Liver (tissue), 9 donors: ENCODE results near the gene NDUFA5. TPM values are rescaled to one million over a fixed set of nuclear protein-coding genes. Genes with fewer than 3 reads are reported as not detected.
"Not testable (repeated sequence)": the region's sequence is repeated elsewhere in the genome, so short reads cannot be mapped to it uniquely, and the experiment has no call there.

Experiments
- DNase-seq: peaks from one replicate; pipeline ENCODE4 v3.0.0-alpha.2; 2017; ENCODE audit warnings: low spot score
- H3K27ac ChIP-seq, 2 donors: one replicate each; pipeline ENCODE4 v1.7.0; 2013; ENCODE audit warnings: inconsistent platforms in 2 of 2, low read length in 2 of 2, control low read depth in 1 of 2, low read depth in 1 of 2, mild to moderate bottlenecking in 1 of 2
- H3K27me3 ChIP-seq, 4 donors: one replicate each; pipeline versions ENCODE4 v1.6.1 to v1.7.0; 2013; ENCODE audit warnings: low read length in 3 of 4, inconsistent platforms in 1 of 4, mild to moderate bottlenecking in 1 of 4, moderate library complexity in 1 of 4; ENCODE audit not compliant: control insufficient read depth in 4 of 4, insufficient read depth in 4 of 4
- H3K36me3 ChIP-seq, 4 donors: one replicate each; pipeline versions ENCODE4 v1.6.1 to v1.7.0; 2013; ENCODE audit warnings: low read length in 3 of 4, mild to moderate bottlenecking in 3 of 4, low read depth in 1 of 4, moderate library complexity in 1 of 4; ENCODE audit not compliant: control insufficient read depth in 4 of 4, insufficient read depth in 3 of 4
- H3K4me1 ChIP-seq, 4 donors: one replicate each; pipeline versions ENCODE4 v1.6.1 to v1.7.0; 2013; ENCODE audit warnings: low read length in 3 of 4, mild to moderate bottlenecking in 3 of 4, moderate library complexity in 1 of 4; ENCODE audit not compliant: control insufficient read depth in 4 of 4, insufficient read depth in 4 of 4
- H3K4me3 ChIP-seq, 3 donors: one replicate each; pipeline versions ENCODE4 v1.6.1 to v1.7.0; 2013; ENCODE audit warnings: low read length in 3 of 3, control low read depth in 1 of 3, low read depth in 1 of 3, mild to moderate bottlenecking in 1 of 3
- H3K9ac ChIP-seq, 2 donors: one replicate each; pipeline ENCODE4 v1.7.0; 2013; ENCODE audit warnings: low read length in 2 of 2, mild to moderate bottlenecking in 2 of 2, moderate library complexity in 2 of 2, control low read depth in 1 of 2, low read depth in 1 of 2
- H3K9me3 ChIP-seq, 4 donors: one replicate each; pipeline versions ENCODE4 v1.6.1 to v1.7.0; 2013; ENCODE audit warnings: low read length in 3 of 4; ENCODE audit not compliant: control insufficient read depth in 4 of 4
- ATF3 ChIP-seq: IDR thresholded peaks from 2 replicates; pipeline ENCODE4 v1.6.1; 2016; ENCODE audit warnings: antibody characterized with exemption
- CTCF ChIP-seq: fragments of 150-350 bp; IDR thresholded peaks from 2 replicates; pipeline ENCODE4 v1.5.1; 2017; ENCODE audit warnings: improper control_type of control experiment, low read depth, low read length; ENCODE audit not compliant: missing input control
- EGR1 ChIP-seq, 2 donors: IDR thresholded peaks; 2 replicates each; pipeline ENCODE4 v1.6.1; 2016 to 2018; ENCODE audit warnings: antibody characterized with exemption in 2 of 2, low read depth in 2 of 2
- FOXA1 ChIP-seq: IDR thresholded peaks from 2 replicates; pipeline ENCODE4 v1.6.1; 2016; ENCODE audit warnings: antibody characterized with exemption
- FOXA2 ChIP-seq: IDR thresholded peaks from 2 replicates; pipeline ENCODE4 v1.6.1; 2016; ENCODE audit warnings: antibody characterized with exemption
- GABPA ChIP-seq, 2 donors: IDR thresholded peaks in 1 of 2; conservative IDR thresholded peaks in 1 of 2; 2 replicates each; pipeline ENCODE4 v1.6.1; 2016; ENCODE audit warnings: antibody characterized with exemption in 2 of 2, mild to moderate bottlenecking in 1 of 2, moderate library complexity in 1 of 2
- HNF4G ChIP-seq: IDR thresholded peaks from 2 replicates; pipeline ENCODE4 v1.6.1; 2016; ENCODE audit warnings: antibody characterized with exemption
- JUND ChIP-seq, 2 donors: IDR thresholded peaks; 2 replicates each; pipeline ENCODE4 v1.6.1; 2016; ENCODE audit warnings: antibody characterized with exemption in 2 of 2
- NR2F2 ChIP-seq: IDR thresholded peaks from 2 replicates; pipeline ENCODE4 v1.6.1; 2016; ENCODE audit warnings: antibody characterized with exemption
- RAD21 ChIP-seq, 2 donors: IDR thresholded peaks; 2 replicates each; pipeline ENCODE4 v1.6.1; 2016; ENCODE audit warnings: antibody characterized with exemption in 2 of 2, mild to moderate bottlenecking in 2 of 2
- RXRA ChIP-seq, 2 donors: IDR thresholded peaks; 2 replicates each; pipeline ENCODE4 v1.6.1; 2017 to 2018; ENCODE audit warnings: antibody characterized with exemption in 2 of 2, mild to moderate bottlenecking in 1 of 2
- SP1 ChIP-seq: IDR thresholded peaks from 2 replicates; pipeline ENCODE4 v1.6.1; 2018; ENCODE audit warnings: antibody characterized with exemption, mild to moderate bottlenecking
- TAF1 ChIP-seq: conservative IDR thresholded peaks from 2 replicates; pipeline ENCODE4 v1.6.1; 2016; ENCODE audit warnings: antibody characterized with exemption, mild to moderate bottlenecking
- YY1 ChIP-seq: IDR thresholded peaks from 2 replicates; pipeline ENCODE4 v1.6.1; 2016; ENCODE audit warnings: antibody characterized with exemption, mild to moderate bottlenecking
- WGBS: extraction: QIAGEN DNeasy Blood & Tissue Kit; methylation state at CpG from one replicate; pipeline ENCODE4 v1.1.7; 2013; 5-methylcytosine and 5-hydroxymethylcytosine counted together
- polyA plus RNA-seq, 2 donors: library from polyadenylated mRNA; stranded (reverse) in 1 of 2; unstranded in 1 of 2; fragments of 200-250 nt in 1 of 2; fragments of >200 nt in 1 of 2; fragmentation: Nextera tagmentation in 1 of 2; extraction: Ambion mirVana in 1 of 2; gene quantifications; one replicate each; pipeline versions ENCODE4 v1.2.1 to v1.2.3, GENCODE V29; 2013 to 2015
- total RNA-seq, 2 donors: library from RNA; depleted of rRNA; stranded (reverse); fragments of >200 nt; gene quantifications; one replicate each; pipeline ENCODE4 v1.2.3, GENCODE V29; 2014
- TF ChIP-seq, protein P1 (sequence below): IDR thresholded peaks from 2 replicates; pipeline ENCODE4 v1.6.1; 2016; ENCODE audit warnings: antibody characterized with exemption, mild to moderate bottlenecking
- TF ChIP-seq, protein P2 (sequence below): IDR thresholded peaks from 2 replicates; pipeline ENCODE4 v1.6.1; 2016; ENCODE audit warnings: antibody characterized with exemption
- donor health status: healthy.
- donor health status: healthy.
- donor health status: healthy.
- donor health status: healthy.
- donor health status: healthy.

NDUFA5 gene
- total and polyA plus RNA-seq, 4 donors = 27.4 to 102 (median 34.4) TPM

DNA sequence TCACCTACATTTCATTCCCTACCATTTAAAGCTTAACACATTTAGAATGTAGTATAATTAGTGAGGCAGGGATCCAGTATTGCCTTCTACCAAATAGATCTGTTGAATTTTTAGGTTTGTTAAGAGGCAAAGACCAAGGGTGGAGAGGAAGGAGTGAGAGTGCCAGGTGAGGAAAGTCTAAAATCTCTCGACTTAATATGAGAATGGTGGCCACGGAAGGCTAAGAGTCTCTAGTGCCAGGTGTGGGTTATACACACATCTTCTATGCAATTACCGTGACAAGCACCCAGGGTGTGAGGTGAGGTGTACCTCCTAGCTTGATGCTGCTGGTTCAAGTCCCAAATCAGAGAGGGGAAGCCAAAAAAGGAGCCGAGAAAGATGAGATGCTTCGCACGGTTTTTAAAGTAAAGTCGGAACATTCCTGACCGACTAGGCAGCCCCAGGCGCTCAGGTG, 23.7 kb downstream of the NDUFA5 start:
- H3K27ac ChIP-seq = peak overlapping the region in 1 of 2 donors; percentile 89
- H3K9ac ChIP-seq = peak overlapping the region in 1 of 2 donors; percentile 53
- H3K4me3 ChIP-seq = peak overlapping the region; percentile 52 to 86 (median 68)
- WGBS = 3% methylated on average over 9 of the region's 9 CpGs
- H3K36me3 ChIP-seq = no peaks in the 10 kb centered on the region
- H3K9me3 ChIP-seq = no peaks in the 10 kb centered on the region
- TF ChIP-seq CTCF = no peak
- TF ChIP-seq TAF1 = no peak
- TF ChIP-seq YY1 = no peak
- TF ChIP-seq EGR1 (IDR thresholded peaks at IDR 0.05; ENCODE audit: low read depth in 2 of 2) = no peak
- no peak for TF ChIP-seq ATF3
- TF ChIP-seq, protein P1, sequence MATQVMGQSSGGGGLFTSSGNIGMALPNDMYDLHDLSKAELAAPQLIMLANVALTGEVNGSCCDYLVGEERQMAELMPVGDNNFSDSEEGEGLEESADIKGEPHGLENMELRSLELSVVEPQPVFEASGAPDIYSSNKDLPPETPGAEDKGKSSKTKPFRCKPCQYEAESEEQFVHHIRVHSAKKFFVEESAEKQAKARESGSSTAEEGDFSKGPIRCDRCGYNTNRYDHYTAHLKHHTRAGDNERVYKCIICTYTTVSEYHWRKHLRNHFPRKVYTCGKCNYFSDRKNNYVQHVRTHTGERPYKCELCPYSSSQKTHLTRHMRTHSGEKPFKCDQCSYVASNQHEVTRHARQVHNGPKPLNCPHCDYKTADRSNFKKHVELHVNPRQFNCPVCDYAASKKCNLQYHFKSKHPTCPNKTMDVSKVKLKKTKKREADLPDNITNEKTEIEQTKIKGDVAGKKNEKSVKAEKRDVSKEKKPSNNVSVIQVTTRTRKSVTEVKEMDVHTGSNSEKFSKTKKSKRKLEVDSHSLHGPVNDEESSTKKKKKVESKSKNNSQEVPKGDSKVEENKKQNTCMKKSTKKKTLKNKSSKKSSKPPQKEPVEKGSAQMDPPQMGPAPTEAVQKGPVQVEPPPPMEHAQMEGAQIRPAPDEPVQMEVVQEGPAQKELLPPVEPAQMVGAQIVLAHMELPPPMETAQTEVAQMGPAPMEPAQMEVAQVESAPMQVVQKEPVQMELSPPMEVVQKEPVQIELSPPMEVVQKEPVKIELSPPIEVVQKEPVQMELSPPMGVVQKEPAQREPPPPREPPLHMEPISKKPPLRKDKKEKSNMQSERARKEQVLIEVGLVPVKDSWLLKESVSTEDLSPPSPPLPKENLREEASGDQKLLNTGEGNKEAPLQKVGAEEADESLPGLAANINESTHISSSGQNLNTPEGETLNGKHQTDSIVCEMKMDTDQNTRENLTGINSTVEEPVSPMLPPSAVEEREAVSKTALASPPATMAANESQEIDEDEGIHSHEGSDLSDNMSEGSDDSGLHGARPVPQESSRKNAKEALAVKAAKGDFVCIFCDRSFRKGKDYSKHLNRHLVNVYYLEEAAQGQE = no peak
- TF ChIP-seq HNF4G = no peak
- TF ChIP-seq, protein P2, sequence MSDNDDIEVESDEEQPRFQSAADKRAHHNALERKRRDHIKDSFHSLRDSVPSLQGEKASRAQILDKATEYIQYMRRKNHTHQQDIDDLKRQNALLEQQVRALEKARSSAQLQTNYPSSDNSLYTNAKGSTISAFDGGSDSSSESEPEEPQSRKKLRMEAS = no peak
- TF ChIP-seq SP1 = no peak
- TF ChIP-seq NR2F2 = no peak
- TF ChIP-seq FOXA1 = no peak
- TF ChIP-seq RAD21 (IDR thresholded peaks at IDR 0.05) = no peak
- TF ChIP-seq JUND (IDR thresholded peaks at IDR 0.05) = no peak
- no peak for TF ChIP-seq FOXA2
- no peak for TF ChIP-seq GABPA (IDR thresholded peaks at IDR 0.05 in 1 of 2, conservative IDR thresholded peaks at IDR 0.05 in 1 of 2)
- peaks cover 2 to 10% (median 6%) of the 10 kb centered on the region in 4 donors for H3K4me1 ChIP-seq
- no peaks in the 10 kb centered on the region for H3K27me3 ChIP-seq
- no peak for DNase-seq

- Histone ChIP-seq H3K4me3 (no peak overlapping the region), H3K27ac (no peak overlapping the region), H3K9ac (no peak overlapping the region), H3K36me3 (no peaks in the 10 kb centered on the region), H3K27me3 (no peaks in the 10 kb centered on the region), H3K4me1 (peaks cover 2 to 10% (median 6%) of the 10 kb centered on the region in 4 donors), H3K9me3 (no peaks in the 10 kb centered on the region)
- DNase-seq = no peak
- TF ChIP-seq NR2F2 (no peak), FOXA1 (no peak), EGR1 (IDR thresholded peaks at IDR 0.05; ENCODE audit: low read depth in 2 of 2) (no peak), HNF4G (no peak), JUND (IDR thresholded peaks at IDR 0.05) (no peak), YY1 (no peak), GABPA (IDR thresholded peaks at IDR 0.05 in 1 of 2, conservative IDR thresholded peaks at IDR 0.05 in 1 of 2) (no peak), RXRA (IDR thresholded peaks at IDR 0.05) (no peak)
- TF ChIP-seq, protein P2 = no peak
- WGBS = 75% methylated on average over 3 of the region's 3 CpGs
These were observed 24.1 kb downstream of the NDUFA5 start for GRCh38 chr7:123533553-123533917.

GRCh38 chr7:123532788-123533552, 24.6 kb downstream of the NDUFA5 start:
- H3K4me1 ChIP-seq, H3K9ac ChIP-seq, H3K27me3 ChIP-seq, H3K36me3 ChIP-seq, H3K27ac ChIP-seq, DNase-seq, H3K9me3 ChIP-seq: not testable (repeated sequence)
- WGBS = 7% methylated on average over 32 of the region's 33 CpGs
- peak overlapping the region in 1 of 3 donors; percentile 17 for H3K4me3 ChIP-seq

GRCh38 chr7:123532343-123532742, 25.3 kb downstream of the NDUFA5 start:
- H3K4me3 ChIP-seq = peak overlapping the region in 1 of 3 donors; percentile 17
- not testable (repeated sequence) for H3K9ac ChIP-seq, DNase-seq, H3K9me3 ChIP-seq, H3K27me3 ChIP-seq, H3K36me3 ChIP-seq, H3K4me1 ChIP-seq, H3K27ac ChIP-seq
- 17% methylated on average over 5 of the region's 14 CpGs for WGBS
